ENCODE results near the gene FERMT2.
"Not testable (repeated sequence)": the region's sequence is repeated elsewhere in the genome, so short reads cannot be mapped to it uniquely, and the experiment has no call there.

The FERMT2 gene

DNA sequence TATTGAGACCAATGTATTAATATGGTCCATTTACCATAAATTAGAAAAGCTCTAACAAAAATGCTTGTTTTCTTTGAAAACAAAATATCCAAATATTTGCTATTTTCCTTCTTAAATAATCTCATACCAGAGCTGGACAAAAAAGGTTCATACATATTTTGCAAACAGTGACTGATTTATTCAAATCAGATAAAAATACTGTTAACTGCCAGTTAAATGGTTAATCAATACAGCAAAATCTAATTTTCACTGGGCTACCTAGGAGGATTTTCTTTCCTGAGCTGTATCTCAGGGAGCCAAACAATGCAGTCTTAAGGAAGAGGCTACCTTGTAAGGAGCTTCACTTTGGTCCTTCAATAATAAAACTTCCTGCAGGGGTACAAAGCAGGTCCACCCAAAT lies 2.0 kb downstream of the FERMT2 start:
- intact Hi-C loops (cut with DNase I) = no loop called here
- DNase-seq = no peak

GRCh38 chr14:52948039-52948438 lies 2.8 kb downstream of the FERMT2 start:
- intact Hi-C loops (cut with DNase I) = no loop called here
- DNase-seq = no peak

DNA sequence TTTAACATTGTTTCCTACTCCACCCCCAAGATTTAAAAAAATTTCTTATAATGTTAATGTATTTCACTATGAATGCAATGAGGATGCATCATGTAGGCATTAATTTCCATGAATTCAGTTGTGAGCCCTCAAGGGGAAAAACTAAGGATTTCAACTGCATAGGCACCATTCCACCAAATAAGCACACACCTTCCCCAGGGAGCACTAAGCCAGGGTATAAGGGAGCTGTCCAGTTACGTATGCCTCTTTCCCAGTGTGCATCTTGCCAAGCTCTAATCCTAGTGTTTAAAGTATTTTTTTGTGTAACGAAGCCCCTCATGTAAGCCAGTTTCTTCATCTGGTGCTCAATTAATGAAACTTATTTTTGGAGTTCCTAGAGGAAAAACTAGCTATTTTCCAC lies 6.6 kb downstream of the FERMT2 start:
- intact Hi-C loops (cut with DNase I) = no loop called here
- no peak for DNase-seq

DNA sequence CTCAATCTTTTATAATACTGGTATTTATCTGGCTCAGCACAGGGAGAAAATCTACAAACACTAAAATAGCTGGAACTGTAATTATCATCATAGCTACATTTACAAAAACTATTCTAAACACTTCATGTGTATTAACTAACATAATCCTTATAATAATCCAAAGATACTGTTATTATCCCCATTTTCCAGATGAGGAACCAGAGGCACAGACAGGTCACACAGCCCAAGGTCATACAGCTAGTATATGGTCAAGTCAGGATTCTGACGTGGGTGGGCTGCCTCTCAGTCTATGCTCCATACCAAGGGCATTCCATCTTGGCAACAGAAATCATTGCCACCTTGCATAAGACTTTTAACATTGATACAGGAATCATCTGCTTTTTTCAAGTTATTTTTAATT lies 11.4 kb downstream of the FERMT2 start:
- intact Hi-C loops (cut with DNase I) = no loop called here
- no peak for DNase-seq

GRCh38 chr14:52937869-52938268 lies 13.0 kb downstream of the FERMT2 start:
- no peak for DNase-seq
- intact Hi-C loops (cut with DNase I) = no loop called here

GRCh38 chr14:52937306-52937705 lies 13.5 kb downstream of the FERMT2 start:
- DNase-seq = no peak
- intact Hi-C loops (cut with DNase I) = no loop called here

GRCh38 chr14:52936437-52936836 lies 14.4 kb downstream of the FERMT2 start:
- intact Hi-C loops (cut with DNase I) = no loop called here
- DNase-seq = no peak

- DNase-seq = no peak
- intact Hi-C loops (cut with DNase I) = no loop called here
Observed at GRCh38 chr14:52935833-52936232, 15.0 kb downstream of the FERMT2 start.

DNA sequence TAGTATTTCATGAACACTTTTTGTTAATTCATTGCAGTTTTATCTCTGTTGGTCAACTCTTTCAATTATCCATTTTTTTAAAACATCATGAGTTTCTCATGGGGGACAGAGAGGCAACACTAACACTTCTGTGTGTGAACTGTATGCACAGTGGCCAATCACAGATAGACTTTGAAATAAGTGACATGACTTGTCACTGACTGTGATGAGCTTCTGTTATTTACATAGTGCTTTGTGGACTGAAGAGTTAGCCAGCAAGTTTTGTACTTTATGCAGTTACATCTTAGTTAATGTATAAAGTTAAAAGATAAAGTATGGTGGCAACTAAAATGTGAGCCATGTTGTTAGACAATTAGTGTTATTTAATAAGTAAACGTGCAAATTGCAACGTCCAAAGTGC lies 16.1 kb downstream of the FERMT2 start:
- no peak for DNase-seq
- intact Hi-C loops (cut with DNase I) = no loop called here

DNA sequence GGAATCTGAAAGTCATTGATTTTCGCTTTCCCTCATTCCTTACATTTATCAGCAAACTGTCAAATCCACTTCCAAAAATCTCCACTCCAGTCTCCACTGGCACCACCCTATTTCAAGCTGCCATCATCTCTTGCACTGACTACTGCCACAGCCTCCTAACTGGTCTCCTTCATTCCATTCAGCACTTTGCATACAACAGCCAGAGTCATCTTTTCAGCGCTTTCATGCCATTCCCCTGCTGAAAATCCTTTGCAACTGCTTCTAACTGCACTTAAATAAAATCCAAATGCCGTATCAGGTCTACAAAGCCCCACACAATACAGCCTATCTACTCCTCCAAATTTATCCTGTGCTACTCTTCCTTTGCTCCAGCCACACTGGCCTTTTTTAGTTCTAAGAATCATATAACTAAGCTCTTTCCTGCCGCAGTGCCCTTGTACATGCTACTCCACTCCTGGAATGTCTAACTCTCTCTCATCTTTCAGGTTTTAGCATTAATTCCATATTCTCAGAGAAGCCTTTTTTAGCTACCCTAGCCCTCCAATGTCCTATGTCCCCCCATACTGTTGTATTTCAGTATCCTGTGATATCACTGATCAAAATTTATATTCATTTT lies 21.6 kb downstream of the FERMT2 start:
- no peak for DNase-seq
- intact Hi-C loops (cut with DNase I) = no loop called here

DNA sequence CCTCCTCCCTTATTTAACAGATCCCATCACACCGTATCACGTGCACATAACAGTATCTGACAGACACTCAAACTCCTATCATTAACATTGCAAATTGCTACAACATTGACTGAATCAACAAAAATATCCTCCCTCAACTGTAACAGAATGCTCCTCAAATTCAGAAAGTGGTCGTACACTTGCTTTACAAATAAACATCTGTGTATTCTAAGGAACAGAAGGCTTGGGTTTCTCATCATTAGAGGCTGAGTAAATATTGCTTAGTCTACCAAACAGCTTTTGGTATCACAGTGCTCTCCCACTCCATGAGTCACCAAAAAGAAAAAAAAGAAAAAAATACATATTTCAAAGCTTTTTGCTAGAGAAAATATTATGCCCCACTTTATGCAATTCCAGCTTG lies 23.9 kb downstream of the FERMT2 start:
- no peak for DNase-seq
- intact Hi-C loops (cut with DNase I) = no loop called here

GRCh38 chr14:52923902-52924575 lies 26.8 kb downstream of the FERMT2 start:
- DNase-seq = no peak
- intact Hi-C loops (cut with DNase I) = no loop called here

DNA sequence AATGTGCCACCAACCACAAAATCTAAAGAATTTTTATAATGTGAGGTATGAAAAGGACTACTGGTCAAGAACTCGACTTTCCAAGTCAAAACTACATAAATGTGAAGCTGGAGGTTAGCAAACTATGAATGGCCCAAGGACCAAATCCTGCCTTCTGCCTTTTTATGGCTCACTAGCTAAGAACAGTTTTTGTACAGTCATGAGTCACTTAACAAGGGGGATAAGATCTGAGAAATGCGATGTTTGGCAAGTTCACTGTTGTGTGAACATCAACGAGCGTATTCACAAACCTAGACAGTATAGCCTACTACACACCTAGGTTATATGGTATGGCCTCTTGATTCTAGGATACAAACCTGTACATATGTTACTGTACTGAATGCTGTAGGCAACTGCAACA lies 28.2 kb downstream of the FERMT2 start:
- intact Hi-C loops (cut with DNase I) = no loop called here
- DNase-seq = no peak

DNA sequence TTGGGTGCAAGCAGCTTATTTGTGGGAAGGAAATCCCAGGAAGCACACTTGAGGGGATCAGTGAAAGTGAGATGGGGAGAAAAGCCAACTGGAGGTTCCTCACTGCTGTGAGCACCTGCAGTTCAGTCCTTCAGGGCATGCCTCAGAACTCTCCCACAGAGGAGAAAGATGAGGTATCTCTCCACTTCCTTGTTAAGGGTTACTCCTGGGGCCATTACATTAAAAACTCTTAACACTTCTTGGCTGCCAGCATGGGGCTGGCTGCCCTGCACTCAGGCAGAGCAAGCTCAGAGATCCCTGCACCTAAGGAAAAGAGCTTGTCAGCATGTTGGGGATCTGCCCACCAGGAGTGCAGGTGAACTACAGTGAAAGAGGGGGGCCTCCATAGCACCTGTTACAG lies 28.8 kb downstream of the FERMT2 start:
- intact Hi-C loops (cut with DNase I) = no loop called here
- DNase-seq = no peak

DNA sequence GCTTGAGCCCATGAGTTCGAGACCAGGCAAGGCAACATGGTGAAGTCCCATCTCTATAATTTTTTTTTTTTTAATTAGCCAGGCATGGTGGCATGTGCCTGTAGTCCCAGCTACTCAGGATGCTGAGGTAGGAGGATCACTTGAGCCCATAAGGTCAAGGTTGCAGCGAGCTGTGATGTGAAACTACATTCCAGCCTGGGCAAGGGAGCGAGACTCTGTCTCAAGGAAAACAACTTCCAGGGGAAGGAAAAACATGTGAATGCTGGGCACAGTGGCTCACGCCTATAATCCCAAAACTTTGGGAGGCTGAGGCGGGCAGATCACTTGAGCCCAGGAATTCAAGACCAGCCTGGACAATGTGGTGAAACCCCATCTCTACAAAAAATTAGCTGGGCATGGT lies 30.4 kb downstream of the FERMT2 start:
- intact Hi-C loops (cut with DNase I) = not testable (repeated sequence)

GRCh38 chr14:52919971-52920370 lies 30.9 kb downstream of the FERMT2 start:
- intact Hi-C loops (cut with DNase I) = no loop called here
- no peak for DNase-seq

More for the DNA sequence above, 30.4 kb downstream of the FERMT2 start:
- DNase-seq = peak in 1 of 10 donors; percentile 49

DNA sequence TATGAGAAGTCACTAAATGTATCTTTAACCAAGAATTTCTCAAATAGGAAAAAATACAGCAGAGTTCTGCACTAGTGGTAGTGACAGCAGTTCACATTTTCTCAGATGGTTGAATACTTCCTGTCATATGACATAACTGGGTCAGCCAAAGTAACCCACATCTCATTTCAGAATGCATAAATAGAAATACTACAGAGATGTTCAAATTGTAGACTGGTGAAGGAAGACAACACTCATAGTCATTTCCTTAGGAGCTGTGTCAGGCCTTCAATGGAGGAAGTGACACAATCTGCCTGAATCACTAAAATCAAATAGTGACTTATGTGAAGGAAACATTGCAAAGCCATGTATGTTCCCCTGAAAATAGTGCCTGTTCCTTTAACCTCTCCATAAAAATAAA lies 32.4 kb downstream of the FERMT2 start:
- no peak for DNase-seq

DNA sequence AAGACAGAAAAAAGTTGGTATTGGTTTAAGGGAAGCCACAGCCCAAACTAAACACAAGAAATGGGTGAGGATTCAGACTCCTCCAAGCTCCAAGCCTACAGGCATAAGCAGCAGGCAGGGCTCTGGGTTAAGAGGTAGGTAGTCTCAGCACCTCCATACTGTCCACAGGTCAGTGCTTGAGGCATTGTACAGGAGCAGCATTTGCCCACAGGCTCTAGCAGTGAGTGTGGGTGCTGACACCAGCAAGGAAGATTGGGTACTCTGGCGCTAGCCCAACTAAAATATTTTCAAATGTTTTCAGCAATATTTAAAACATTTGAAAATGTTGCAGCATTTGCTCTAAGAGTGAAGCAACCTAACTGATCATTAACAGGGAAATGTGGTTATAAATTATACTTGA lies 33.1 kb downstream of the FERMT2 start:
- intact Hi-C loops (cut with DNase I) = no loop called here
- DNase-seq = no peak

More for the DNA sequence above, 32.4 kb downstream of the FERMT2 start:
- intact Hi-C loops (cut with DNase I) = no loop called here

DNA sequence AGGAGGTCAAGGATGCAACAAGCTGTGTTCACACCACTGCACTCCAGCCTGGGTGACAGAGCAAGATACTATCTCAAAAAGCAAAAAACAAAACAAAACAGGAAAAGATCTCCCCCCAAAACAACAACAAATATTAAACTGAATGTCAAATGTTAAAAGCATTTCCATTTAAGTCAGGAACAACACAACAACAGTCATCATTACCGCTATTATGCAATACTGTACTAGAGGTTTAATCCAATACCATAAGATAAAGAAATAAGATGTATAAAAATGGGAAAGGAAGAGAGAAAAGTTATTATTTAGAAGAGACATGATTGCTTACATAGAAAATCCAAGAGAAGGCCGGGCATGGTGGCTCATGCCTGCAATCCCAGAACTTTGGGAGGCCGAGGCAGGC lies 36.6 kb downstream of the FERMT2 start:
- no peak for DNase-seq
- intact Hi-C loops (cut with DNase I) = no loop called here

DNA sequence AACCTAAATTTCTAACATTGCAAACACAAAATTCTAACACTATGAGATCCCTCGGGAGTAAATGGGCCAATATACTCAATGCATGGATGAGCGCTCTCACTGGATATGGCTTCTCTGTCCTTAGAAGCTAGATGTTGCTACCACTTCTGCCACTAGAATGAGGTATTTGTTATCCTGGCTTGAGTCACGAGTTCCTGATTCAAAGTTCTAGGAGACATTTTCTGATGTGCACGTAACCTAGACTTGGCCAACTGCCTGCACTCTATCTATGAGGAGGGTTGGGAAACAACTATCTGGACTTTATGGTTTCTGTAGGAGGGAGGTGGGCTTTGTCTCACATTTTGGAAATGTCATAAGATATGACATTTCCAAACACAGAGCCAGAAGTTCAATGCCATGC lies 37.6 kb downstream of the FERMT2 start:
- DNase-seq = no peak
- intact Hi-C loops (cut with DNase I) = no loop called here

DNA sequence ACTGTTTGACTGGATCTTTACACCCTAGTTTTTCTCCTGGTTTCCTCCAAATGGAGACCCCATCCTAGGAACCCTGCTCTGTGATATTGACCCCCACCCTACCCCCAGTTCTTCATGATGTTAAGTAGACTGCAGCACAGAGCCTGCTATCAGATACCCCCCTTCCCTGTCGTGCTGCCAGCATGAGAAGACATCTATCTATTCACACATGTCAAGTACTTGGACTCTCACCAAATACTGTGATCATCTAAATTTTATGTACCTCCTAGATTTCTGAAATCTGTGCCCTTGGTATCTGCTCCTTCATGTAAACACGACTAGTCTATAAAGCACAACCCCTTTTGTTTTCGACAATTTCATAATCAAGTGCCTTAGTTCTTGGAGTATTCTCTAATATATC lies 38.9 kb downstream of the FERMT2 start:
- intact Hi-C loops (cut with DNase I) = no loop called here
- no peak for DNase-seq

DNA sequence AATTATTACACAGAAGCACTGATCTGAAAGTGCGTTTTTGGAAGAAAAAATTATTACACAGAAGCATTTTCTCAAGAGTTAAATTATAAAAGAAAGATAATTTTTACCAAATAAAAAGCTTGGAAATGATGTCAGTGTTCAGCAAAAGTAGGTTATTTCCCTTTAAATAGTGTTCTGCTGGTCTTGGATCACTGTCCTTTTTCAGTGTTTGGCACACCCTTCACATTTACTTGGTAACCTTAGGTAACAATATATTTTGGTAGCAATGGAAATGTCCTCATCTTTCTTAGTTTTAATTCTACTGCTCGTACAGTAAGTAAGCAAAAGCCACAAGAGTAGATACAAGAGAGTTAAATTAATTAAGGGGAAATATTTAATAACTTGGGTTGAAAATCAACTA lies 40.3 kb downstream of the FERMT2 start:
- DNase-seq = no peak

DNA sequence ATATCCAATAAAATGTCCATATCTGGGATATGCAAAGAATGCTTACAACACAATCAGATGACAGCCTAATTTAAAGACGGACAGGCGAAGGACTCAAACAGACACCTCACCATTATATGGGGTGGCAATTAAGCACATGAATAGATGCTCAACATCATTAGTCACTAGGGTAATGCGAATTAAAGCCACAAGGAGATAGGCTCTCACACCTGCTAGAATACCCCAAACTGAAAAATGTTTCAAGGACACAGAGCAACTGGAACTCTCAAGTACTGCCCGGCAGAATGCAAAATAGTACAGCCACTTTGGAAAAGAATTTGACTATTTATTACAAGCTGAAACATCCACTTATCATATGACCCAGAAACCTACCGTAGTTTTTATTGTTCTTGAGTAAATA lies 42.9 kb downstream of the FERMT2 start:
- intact Hi-C loops (cut with DNase I) = no loop called here

More for the DNA sequence above, 40.3 kb downstream of the FERMT2 start:
- intact Hi-C loops (cut with DNase I) = no loop called here

More for the DNA sequence above, 42.9 kb downstream of the FERMT2 start:
- no peak for DNase-seq

Data from posterior cingulate gyrus (tissue), 11 donors.